ENCODE data around the gene FAM200C.

- TF ChIP-seq POLR2AphosphoS5 (IDR thresholded peaks at IDR 0.05; ENCODE audit: insufficient read depth in 1 of 2, low read depth in 1 of 2) (peak in 1 of 2 donors; percentile 37), CTCF (IDR thresholded peaks at IDR 0.05) (peak; percentile 55 to 95 (median 81)), POLR2A (IDR thresholded peaks at IDR 0.05) (no peak)
Observed at GRCh38 chr5:160439205-160439600, 39.3 kb upstream of the FAM200C start.

Measured in vagina (tissue), 2 donors.